GM18861 (cell line): ENCODE data around the gene GMEB2.

Source experiments
- ATAC-seq: cut with Tn5 transposase; IDR thresholded peaks from one replicate; pipeline ENCODE4 v1.9.1; 2021; ENCODE audit not compliant: unreplicated experiment

The GMEB2 gene

GRCh38 chr20:63547725-63548480 is 79.0 kb downstream of the GMEB2 start, which contains the start of gene SRMS:
Gene SRMS (minus strand): TSS chr20:63547749. CDS start chr20:63547463, 286 bp downstream.
- ATAC-seq, result no peak

GRCh38 chr20:63546956-63547724 is 79.8 kb downstream of the GMEB2 start:
- ATAC-seq, result no peak

- no peak for ATAC-seq
Observed at GRCh38 chr20:63546256-63546955, 80.5 kb downstream of the GMEB2 start.

GRCh38 chr20:63545814-63546213 is 81.1 kb downstream of the GMEB2 start:
- no peak for ATAC-seq

GRCh38 chr20:63544958-63545516 is 81.9 kb downstream of the GMEB2 start:
- ATAC-seq, result no peak

- no peak for ATAC-seq
Observed at GRCh38 chr20:63544241-63544957, 82.5 kb downstream of the GMEB2 start.

GRCh38 chr20:63543733-63544132 is 83.2 kb downstream of the GMEB2 start:
- ATAC-seq, result no peak

GRCh38 chr20:63543131-63543530 is 83.8 kb downstream of the GMEB2 start:
- no peak for ATAC-seq

GRCh38 chr20:63542696-63543095 is 84.2 kb downstream of the GMEB2 start:
- no peak for ATAC-seq

- ATAC-seq, result no peak
Observed at GRCh38 chr20:63542031-63542559, 84.8 kb downstream of the GMEB2 start.

- no peak for ATAC-seq
Observed at GRCh38 chr20:63541371-63541770, 85.5 kb downstream of the GMEB2 start.

GRCh38 chr20:63540417-63541186 is 86.3 kb downstream of the GMEB2 start:
- ATAC-seq, result no peak

- ATAC-seq, result no peak
Observed at GRCh38 chr20:63539441-63540370, 87.2 kb downstream of the GMEB2 start.

GRCh38 chr20:63539092-63539430 is 87.8 kb downstream of the GMEB2 start:
- no peak for ATAC-seq

- ATAC-seq, result no peak
Observed at GRCh38 chr20:63538204-63539091, 88.5 kb downstream of the GMEB2 start.
